H54 (cell line): ENCODE data around the gene BNIP2.
A peak's percentile ranks its signal among the peaks of the same experiment; 100 is the strongest.

ENCODE experiments used
- DNase-seq: peaks from one replicate; pipeline ENCODE4 v3.0.0; 2011; ENCODE audit warnings: low spot score, mixed read lengths; ENCODE audit not compliant: insufficient read length
- FAIRE-seq: peaks from 3 replicates; lab custom pipeline; 2011; peaks lifted over from hg19 to GRCh38; lab: Jason Lieb, UNC
- POLR2A ChIP-seq: IDR thresholded peaks from 2 replicates; pipeline ENCODE4 v1.6.1; 2011; ENCODE audit warnings: low read depth, mild to moderate bottlenecking, low read length

Gene BNIP2, protein sequence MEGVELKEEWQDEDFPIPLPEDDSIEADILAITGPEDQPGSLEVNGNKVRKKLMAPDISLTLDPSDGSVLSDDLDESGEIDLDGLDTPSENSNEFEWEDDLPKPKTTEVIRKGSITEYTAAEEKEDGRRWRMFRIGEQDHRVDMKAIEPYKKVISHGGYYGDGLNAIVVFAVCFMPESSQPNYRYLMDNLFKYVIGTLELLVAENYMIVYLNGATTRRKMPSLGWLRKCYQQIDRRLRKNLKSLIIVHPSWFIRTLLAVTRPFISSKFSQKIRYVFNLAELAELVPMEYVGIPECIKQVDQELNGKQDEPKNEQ

DNA sequence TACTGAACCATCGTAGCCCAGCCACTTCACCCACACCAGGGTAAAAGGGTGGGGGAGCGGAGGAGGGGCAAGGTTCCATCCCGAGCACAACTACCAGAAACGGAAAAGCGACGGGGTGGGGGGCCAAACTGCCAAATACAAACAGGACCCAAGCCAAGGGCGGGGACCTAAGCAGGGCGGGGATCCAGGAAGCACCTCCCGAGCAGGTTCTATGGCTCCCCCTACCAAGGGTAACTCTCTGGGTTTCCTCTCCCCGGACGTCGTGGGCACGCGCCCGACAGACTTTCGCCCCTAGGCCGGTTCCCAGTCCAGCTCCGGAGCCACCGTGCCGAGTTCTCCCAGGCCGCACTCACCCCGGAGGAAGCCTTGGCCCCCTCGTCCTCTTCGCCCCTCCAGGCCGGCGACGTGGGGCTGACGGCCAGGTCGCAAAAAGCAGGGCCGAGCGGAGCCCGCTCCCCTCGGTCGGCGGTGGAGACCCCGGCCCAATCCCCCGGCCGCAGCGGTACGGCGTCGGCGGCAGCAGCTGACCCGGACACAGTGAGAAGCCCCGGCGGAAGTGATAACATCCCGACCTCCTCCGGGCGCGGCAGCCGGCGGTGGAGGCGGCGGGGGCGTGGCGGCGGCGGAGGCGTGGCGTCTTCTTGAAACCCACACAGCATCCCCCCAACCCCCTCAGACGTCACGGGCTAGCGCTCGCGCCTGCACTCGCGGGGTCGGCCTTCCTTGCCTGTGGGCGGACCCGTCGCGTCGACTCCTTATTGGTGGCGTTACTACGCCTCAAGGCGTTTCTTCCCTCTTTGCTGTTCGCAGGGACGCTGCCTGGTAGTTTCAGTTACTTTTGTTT, at the start of gene BNIP2:
TSS of gene BNIP2 (minus strand) at position 539 of the 844 bp plus-strand sequence. CDS start 6,863 bp downstream, outside the sequence.
- no peak for FAIRE-seq
- peak; percentile 79 for DNase-seq
- TF ChIP-seq POLR2A = peak; percentile 10

DNA sequence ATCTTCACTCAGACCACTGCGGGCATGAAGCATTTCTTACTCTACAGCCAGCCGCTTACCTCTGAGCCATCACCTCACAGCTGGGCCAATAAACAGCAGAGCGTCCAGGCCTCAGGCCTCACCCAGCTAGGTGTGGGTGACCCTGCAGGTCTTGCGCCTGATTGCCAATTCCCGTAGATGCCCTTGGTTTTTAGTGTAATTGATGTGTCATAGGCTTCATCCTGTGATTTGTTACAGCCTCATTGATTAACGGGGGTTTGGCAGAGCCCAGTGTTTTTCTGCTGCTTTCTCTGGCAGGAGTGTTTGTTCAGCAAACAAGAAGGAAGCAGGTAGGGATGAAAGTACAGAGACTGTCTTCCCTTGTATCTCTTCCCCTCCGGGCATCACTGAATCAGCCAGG, 49.6 kb upstream of the BNIP2 start:
- no peak for FAIRE-seq

DNA sequence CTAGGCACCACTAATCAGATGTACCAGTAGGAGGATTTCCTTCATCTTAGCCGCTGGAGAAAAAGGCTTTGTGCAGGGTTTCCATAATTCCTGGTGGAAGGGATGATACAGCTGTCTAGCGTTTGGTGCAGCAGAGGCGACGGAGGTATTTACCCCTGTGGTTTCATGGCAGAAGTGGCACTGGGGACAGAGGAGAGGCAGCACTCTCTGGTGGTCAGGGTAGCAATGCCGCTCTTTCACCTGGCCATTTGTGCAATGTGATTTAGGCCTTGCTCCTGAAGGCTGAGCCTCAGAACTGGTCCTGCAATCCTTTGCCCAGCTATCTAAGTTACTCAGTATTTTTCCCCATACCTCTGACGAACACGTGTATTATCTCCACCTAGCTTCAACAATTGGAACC, 47.1 kb upstream of the BNIP2 start:
- TF ChIP-seq POLR2A = no peak
- FAIRE-seq = no peak
- DNase-seq = no peak

More for the DNA sequence above, 49.6 kb upstream of the BNIP2 start:
- no peak for TF ChIP-seq POLR2A
- no peak for DNase-seq

DNA sequence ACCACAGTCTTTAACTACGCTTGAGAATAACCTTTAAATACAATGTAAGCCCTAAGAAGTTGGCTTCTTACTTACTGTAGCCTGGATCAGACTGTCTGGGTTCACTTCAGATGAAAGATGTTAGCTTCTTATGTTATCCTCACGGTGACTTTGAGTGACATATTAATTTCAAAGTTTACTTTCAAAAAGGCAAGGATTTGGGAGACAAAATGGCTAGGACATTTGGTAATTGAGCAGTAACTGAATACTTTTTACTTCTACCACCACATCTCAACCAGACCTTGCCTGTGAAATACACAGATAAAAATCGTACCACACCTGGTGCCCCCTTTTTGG, 36.0 kb upstream of the BNIP2 start:
- TF ChIP-seq POLR2A = no peak
- no peak for DNase-seq
- no peak for FAIRE-seq

DNA sequence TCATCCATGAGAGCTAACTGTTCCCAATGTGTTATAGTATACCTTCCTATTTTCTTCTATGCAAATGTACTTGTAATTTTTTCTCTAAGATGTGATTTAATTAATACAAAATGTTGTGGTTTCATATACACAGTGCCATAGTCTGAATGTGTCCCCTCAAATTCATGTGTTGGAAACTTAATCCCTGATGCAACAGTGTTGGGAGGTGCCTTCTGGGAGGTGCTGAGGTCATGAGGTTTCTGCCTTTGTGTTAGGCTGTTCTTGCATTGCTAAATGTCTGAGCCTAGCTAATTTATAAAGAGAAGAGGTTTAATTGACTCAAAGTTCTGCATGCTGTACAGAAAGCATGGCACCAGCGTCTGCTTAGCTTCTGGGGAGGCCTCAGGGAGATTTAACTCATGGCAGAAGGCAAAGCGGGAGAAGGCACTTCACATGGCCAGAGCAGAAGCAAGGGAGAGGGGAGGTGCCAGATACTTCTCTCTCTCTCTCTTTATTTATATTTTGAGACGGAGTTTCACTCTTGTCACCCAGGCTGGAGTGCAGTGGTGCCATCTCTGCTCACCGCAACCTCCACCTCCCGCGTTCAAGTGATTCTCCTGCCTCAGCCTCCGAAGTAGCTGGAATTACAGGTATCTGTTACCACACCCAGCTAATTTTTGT, 34.7 kb upstream of the BNIP2 start:
- TF ChIP-seq POLR2A = no peak
- DNase-seq = no peak
- no peak for FAIRE-seq

DNA sequence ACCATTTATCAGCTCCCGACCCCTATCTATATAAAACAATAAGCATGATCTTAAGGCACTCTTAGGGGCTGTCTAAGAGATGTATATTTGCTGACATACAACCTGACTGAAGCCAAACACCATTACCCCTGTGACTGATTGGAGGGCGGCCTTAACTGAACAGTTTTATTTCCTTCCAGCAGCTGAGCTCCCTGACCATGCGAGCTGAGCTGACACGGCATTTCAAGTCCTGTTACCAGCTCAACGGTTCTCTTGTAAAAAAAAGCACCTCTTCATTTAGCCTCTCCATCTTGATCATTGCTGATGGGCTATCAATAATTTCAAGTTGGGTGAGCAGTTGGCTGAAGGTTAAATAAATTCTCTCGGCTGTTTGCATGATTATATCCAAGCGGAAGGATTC, 33.4 kb upstream of the BNIP2 start:
- no peak for DNase-seq
- FAIRE-seq = no peak
- no peak for TF ChIP-seq POLR2A

DNA sequence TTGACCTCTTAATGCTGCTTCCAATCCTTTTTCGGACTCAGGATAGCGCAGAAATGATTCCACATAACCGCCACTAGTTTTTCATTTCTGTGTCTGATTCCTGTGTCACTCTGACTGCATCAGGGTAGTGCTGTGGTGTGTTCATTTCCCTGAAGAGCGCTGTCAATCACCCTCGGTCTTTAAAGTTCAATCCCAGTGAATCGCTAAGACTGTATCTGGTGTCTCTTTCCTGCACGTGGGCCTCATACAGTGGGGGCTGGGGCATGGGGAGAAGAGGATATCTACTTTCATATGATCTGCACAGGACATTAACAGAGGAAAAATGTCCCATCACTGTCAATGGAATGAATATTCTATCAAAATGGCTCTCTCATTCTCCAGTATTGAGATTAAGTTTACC, 32.9 kb upstream of the BNIP2 start:
- no peak for FAIRE-seq
- DNase-seq = no peak

DNA sequence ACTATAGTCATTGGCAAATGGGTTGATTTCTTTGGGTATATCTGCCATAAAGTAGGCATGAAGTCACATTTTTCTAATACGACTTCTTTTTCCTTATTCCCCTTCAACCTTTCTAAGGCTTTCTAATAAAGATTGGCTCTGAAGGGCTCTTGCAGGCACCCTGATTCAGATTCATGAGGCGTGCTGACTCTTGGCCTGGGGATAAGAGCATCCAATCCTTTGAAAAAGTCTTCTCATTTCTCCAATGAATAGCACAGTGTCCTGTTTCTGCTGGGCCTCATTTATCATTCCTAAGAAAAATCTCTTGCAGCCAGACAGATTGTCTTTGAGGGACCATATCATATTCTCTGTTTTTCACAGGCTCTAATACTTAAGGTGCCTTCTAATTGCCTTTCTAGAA, 32.3 kb upstream of the BNIP2 start:
- no peak for TF ChIP-seq POLR2A
- DNase-seq (no peak), FAIRE-seq (no peak)

More for the DNA sequence above, 32.9 kb upstream of the BNIP2 start:
- TF ChIP-seq POLR2A = no peak

DNA sequence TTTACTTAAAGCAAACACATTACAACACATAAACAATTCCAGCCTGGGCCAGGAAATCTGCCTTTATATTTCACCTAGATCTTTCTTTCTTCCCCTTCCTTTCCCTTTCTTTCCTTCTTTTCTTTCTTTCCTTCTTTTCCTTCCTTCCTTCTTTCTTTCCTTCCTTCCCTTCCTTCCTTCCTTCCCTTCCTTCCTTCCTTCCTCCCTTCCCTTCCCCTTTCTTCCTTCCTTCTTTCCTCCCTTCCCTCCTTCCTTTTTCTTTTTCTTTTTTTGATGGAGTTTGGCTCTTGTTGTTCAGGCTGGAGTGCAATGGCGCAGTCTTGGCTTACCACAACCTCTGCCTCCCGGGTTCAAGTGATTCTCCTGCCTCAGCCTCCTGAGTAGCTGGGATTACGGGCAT, 24.1 kb upstream of the BNIP2 start:
- DNase-seq = no peak
- FAIRE-seq = no peak
- TF ChIP-seq POLR2A = no peak

DNA sequence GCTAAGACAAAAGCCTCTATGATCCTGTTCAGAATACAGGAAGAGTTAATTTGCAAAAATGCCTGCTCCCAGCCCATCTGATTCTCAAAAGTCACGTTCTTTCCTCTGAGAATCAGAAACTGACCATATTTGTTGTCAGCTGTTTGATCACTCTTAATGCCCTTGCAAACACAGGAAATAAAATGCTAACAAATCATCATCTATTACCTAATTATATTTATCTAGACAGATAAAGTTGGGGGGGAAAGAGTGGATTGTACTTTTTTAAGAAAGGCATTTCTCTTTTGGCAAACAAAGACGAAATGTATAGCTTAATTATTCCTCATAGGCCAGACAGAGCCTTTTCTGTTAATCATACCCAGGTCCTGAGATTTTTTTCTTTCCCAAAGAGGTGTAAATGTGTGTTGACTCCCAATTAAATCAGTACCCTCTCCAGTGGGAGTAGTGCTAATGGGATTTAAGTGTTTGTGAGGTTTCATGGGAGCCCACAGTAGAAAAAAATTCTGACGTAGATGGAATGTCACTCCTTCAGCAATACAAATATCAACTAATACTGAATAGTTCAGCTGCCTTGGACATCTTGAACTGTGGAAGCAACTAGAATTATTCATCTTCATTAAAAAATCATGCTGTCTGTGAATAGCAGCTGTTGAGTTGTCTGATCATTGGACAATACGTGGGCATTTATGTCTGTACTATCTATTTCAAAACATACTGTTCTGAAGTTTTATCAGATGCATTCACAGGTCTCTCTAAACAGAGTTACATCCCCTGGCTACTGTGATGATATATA, 22.5 kb upstream of the BNIP2 start:
- no peak for TF ChIP-seq POLR2A
- FAIRE-seq (no peak), DNase-seq (no peak)

DNA sequence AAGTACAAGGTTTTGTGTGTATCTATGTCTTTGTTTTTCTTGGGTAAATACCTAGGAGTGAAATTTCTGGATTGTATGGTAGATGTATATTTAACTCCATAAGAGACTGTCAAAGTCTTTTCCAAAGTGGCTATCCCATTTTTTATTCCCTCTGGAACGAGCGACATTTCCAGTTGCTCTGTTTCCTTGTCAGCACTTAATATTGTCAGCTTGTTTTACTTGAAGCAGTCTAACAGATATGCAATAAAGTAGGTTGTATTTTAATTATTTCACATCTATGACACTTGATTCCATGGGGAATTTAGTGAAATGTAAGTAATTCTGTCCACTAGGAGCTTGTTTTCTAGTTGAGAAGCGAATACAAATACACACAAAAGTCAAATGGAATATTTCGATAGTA, 18.5 kb upstream of the BNIP2 start:
- TF ChIP-seq POLR2A = no peak
- no peak for FAIRE-seq
- DNase-seq = no peak

DNA sequence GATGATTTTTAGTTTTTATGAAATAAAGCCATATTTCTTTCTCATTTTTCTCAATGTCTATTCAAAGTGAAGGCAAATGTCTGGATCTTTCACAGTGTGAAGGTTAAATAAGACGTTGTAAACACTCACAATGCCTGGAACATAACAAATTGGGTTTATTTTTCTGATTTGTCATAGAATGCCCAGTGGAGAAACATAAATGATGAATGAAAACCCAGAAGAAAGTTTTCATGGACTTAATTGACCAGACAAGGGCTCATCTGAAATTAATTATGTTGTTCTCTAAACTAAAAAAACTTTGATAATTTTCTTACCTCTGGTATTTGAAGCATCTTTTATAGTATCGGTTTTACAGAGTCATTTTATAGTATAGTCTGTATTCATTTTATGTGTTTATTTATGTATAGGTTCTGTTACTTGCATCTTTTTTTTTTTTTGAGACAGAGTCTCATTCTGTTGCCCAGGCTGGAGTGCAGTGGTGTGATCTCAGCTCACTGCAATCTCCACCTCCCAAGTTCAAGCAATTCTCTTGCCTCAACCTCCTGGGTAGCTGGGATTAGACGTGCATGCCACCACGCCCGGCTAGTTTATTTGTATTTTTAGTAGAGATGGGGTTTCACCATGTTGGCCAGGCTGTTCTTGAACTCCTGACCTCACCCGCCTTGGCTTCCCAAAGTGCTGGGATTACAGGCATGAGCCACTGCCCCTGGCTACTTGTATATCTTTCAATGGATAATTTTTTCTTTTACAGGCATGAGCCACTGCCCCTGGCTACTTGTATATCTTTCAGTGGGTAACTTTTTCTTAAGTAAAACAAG, 15.1 kb upstream of the BNIP2 start:
- no peak for DNase-seq
- TF ChIP-seq POLR2A = no peak
- no peak for FAIRE-seq

DNA sequence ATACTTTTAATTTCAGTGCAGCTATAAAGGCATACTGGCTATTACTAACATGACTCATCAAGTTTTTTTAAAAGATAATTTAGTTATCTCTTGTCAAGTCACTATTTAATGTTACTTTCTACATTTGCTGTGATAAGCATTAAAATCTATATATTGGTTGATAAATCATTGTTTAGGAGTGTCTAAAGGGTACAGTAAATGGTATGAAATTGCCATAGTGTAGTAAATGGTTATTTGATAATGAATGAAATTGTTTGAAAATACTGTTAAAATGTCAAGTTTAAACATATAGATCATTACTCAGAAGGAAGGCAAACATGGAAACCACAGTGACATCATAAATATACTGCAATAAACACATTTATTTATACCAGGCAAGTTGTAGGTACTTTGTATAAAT, 13.2 kb upstream of the BNIP2 start:
- no peak for FAIRE-seq
- DNase-seq = no peak
- TF ChIP-seq POLR2A = no peak
